GM18505 (cell line): ENCODE results near the gene HSPA12A.

ENCODE experiments used
- ATAC-seq: cut with Tn5 transposase; IDR thresholded peaks from one replicate; pipeline ENCODE4 v1.9.1; 2021; ENCODE audit not compliant: unreplicated experiment
- POLR2A ChIP-seq: IDR thresholded peaks from 4 replicates; pipeline ENCODE4 v1.6.1; 2011; ENCODE audit warnings: borderline replicate concordance; ENCODE audit not compliant: insufficient read depth, insufficient read length; ENCODE audit errors: extremely low read depth

The HSPA12A gene

GRCh38 chr10:116710076-116710475 lies 32.3 kb downstream of the HSPA12A start:
- TF ChIP-seq POLR2A = no peak
- ATAC-seq = no peak

- no peak for TF ChIP-seq POLR2A
- ATAC-seq = no peak
Measured at GRCh38 chr10:116708877-116709276, 33.5 kb downstream of the HSPA12A start.

GRCh38 chr10:116708391-116708821 lies 34.0 kb downstream of the HSPA12A start:
- no peak for TF ChIP-seq POLR2A
- ATAC-seq = no peak

DNA sequence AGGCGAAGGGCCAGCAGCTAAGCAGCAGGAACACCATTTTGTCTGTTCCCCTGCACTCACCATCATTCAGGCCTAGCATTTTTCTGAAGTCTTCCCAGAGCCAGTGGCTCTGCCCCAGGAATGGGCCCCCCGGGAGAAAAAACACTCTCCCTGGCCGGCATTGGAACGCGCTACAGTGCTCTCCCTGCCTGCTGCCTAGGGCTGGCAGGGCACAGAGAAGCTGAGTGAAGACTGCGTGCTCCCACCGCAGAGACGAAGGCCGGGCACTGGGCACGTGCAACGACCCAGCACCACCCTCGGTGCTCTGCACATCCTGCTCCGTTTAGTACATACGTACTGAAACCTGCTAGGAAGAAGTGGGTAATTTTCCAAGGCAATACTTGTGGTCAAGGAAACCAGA lies 34.4 kb downstream of the HSPA12A start:
- ATAC-seq = no peak

GRCh38 chr10:116706281-116706680 lies 36.1 kb downstream of the HSPA12A start:
- no peak for ATAC-seq
- no peak for TF ChIP-seq POLR2A

More for the DNA sequence above, 34.4 kb downstream of the HSPA12A start:
- no peak for TF ChIP-seq POLR2A

DNA sequence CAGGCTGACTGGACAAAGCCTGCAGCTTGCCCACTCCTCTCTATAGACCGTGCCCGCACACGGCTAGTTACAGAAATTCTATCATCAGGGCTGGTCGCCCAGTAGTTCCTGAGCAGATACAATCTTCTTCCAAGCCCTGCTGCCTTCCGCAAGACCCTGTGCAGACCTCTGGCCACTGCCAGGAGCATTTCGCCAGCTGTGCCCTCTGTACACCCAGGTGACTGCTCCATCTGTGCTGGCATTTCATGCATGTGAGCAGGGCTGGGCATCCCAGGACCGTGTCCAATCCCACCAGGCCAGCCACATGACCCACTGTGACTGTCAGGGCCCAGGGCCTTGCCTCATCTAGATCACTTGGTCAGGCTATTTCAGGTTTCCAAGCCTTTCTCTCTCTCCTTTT lies 36.9 kb downstream of the HSPA12A start:
- no peak for ATAC-seq
- no peak for TF ChIP-seq POLR2A

DNA sequence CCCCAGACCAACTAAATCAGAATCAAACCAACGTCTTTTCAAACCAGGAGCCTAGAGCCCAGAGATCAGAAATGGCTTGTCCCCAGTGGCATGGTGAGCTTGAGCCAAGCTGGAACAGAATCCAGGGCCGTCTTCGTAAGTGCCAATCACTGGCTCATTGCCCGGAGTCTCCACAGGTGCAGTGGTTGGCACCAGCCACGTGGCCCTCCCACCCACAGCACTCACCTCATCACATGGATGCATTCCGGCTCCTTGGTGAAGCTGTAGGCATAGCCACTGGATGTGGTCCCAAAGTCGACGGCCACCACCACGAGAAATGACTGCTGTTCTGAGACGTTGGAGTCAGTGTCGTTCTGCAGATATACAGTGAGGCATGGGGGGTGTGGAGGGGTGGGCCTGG lies 37.4 kb downstream of the HSPA12A start:
- TF ChIP-seq POLR2A = no peak
- ATAC-seq = no peak

GRCh38 chr10:116702165-116702564 lies 40.2 kb downstream of the HSPA12A start:
- ATAC-seq = no peak
- no peak for TF ChIP-seq POLR2A

GRCh38 chr10:116699471-116700150 lies 42.8 kb downstream of the HSPA12A start:
- no peak for ATAC-seq

DNA sequence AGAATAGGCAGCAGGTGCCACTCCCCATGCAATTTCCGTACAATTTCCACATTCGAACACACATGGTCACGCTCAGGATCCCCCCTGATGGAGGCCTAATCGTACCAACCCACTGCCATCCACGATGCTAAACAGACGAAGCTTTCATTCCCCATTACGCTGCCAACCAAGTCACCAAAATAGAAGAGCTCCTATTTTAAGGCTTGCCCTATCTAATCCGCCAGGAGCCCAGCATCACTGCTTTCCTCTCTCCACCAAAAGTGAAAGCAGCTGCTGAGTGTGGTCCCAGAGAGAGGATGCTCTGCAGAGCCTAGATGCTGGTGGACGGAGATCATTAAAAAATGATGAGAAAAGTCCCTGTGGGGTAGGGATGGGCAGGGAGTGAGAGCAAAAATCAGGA lies 43.3 kb downstream of the HSPA12A start:
- ATAC-seq = no peak
- TF ChIP-seq POLR2A = no peak

More at GRCh38 chr10:116699471-116700150, 42.8 kb downstream of the HSPA12A start:
- TF ChIP-seq POLR2A = no peak

DNA sequence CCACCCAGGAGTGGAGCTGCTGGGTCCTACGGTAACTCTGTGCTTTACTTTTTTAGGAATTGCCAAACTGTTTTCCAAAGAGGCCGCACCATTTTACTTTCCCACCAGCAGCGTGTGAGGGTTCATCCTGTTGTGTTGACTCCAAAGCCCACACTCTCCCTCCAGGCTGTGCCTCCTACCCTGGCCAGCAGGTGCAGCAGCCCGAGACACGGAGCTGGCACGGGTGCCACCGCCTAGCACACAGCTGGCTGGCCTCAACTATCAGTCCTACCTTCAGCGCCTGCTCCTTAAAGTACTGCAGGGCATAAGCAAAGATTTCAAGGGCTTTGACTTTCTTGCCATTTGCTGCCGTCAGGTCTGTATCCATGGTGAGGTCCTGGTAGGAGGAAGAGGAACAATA lies 44.0 kb downstream of the HSPA12A start:
- no peak for ATAC-seq
- no peak for TF ChIP-seq POLR2A

DNA sequence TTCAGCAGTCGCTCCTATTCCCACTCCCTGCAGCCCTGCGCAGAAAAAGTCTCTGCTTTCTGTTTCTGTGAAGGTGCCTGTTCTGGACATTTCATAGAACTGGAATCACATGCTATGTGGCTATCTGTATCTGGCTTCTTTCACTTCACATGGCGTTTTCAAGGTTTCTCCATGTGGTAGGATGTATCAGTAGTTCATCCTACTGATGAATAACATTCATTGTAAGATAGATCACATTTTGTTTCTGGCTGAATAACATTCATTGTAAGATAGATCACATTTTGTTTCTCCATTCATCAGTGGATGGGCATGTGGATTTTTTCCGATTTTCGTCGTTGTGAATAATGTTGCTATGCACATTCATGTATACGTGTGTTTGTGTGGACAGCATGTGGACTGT lies 44.5 kb downstream of the HSPA12A start:
- no peak for TF ChIP-seq POLR2A
- no peak for ATAC-seq

DNA sequence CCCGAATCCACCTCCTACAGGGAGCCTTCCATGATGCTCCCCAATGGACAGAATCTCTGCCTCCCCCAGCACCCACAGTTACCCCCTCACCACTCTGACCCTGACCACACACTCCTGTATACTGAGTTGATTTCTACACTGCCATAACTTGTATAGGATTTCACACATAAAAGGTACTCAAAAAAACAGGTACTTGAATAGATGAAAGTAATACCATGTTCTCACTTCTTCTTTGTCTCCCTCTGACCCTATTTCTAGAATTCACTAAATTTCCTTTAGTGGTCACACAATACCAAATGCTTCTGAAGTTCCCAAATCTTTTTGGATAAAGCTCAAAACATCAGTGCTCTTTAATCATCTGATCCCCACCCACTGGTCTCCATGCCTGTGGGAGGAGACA lies 45.4 kb downstream of the HSPA12A start:
- peak; percentile 83 for ATAC-seq
- TF ChIP-seq POLR2A = no peak

GRCh38 chr10:116694927-116695268 lies 47.5 kb downstream of the HSPA12A start:
- TF ChIP-seq POLR2A = no peak

More at GRCh38 chr10:116694927-116695268, 47.5 kb downstream of the HSPA12A start:
- ATAC-seq = no peak
